ENCODE results near the gene EEF1A2. TPM values are rescaled to one million over a fixed set of nuclear protein-coding genes. Genes with fewer than 3 reads are reported as not detected.
A peak's percentile ranks its signal among the peaks of the same experiment; 100 is the strongest.

The EEF1A2 gene
- polyA plus RNA-seq, 3 donors, result 0.08 TPM; not detected in 2

DNA sequence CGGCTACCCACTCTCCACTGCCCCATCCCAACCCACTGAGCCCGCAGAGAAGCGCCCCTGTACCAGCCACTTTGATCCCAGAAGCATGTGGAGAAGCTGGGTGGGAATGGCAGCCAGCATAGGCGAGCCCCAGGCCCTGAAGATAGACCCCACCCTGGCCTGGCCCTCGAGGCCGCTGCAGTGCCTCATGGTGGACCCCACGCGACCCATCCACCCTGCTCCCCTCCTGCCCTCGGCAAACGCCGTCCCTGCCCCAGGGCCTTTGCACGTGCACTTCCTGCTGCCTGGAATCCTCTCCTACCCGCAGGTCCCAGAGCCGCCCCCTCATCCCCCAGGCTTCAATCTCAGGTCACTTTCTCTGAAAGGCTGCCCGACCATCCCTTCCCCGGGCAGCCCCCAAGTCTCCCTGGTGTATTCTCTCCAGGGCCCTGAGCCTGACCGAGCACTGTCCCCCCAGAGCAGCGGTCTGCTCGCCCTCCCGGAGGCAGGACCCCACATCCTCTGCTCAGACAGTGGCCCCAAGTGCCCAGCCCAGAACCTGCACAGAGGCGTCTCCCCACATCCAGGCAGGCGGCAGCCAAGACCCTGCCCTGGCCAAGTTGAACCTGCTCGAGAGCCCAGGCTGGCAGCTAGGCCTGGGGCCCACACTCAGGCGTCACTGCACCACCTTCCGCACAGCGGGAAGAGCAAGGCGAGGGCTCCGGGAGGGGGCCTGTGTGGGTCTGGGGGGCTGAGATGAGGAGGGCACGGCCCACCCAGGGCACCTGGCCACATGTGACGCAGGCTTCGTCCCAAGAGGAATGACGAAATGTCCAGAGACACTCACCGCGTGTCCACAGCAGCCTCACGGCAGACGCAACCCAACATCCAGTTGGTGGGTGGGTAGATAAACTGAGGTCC lies 40.5 kb downstream of the EEF1A2 start:
- no peaks in the 10 kb centered on the region for H4K20me1 ChIP-seq (ENCODE audit: insufficient read depth, low read length)
- Mint-ChIP-seq H3K36me3 (no peaks in the 10 kb centered on the region), H3K27me3 (ENCODE audit: low read depth in 3 of 3) (peaks cover 17 to 39% (median 26%) of the 10 kb centered on the region in 3 donors), H3K4me3 (no peak overlapping the region), H3K9me3 (peaks cover 0 to 2% (median 0%) of the 10 kb centered on the region in 7 donors), H3K27ac (peak overlapping the region in 1 of 7 donors; percentile 33), H3K4me1 (no peaks in the 10 kb centered on the region)
- no peak overlapping the region for H3K4me2 ChIP-seq (replicated peaks; ENCODE audit: extremely low read depth, low read length, poor library complexity, severe bottlenecking)
- peaks cover 2 to 20% of the 10 kb centered on the region in 2 donors for H3K27me3 ChIP-seq (ENCODE audit: control insufficient read depth in 2 of 2, insufficient read depth in 2 of 2, low read length in 2 of 2)
- no peak overlapping the region for H2AFZ ChIP-seq (ENCODE audit: insufficient read depth, low read depth, low read length, poor library complexity, severe bottlenecking)
- no peaks in the 10 kb centered on the region for H3K36me3 ChIP-seq (replicated peaks in 1 of 2; ENCODE audit: control insufficient read depth in 1 of 2, insufficient read depth in 2 of 2, low read length in 2 of 2)
- intact Hi-C loops (cut with micrococcal nuclease), result no loop called here
- H3K4me3 ChIP-seq (replicated peaks in 1 of 3; ENCODE audit: low read depth in 2 of 3, low read length in 3 of 3), result no peak overlapping the region
- no peak for DNase-seq
- no peak overlapping the region for H3K27ac ChIP-seq (ENCODE audit: low read depth in 1 of 2, low read length in 2 of 2)
- 96% methylated on average over 31 of the region's 36 CpGs for WGBS (ENCODE audit: insufficient coverage)
- no peaks in the 10 kb centered on the region for H3K4me1 ChIP-seq (ENCODE audit: control insufficient read depth in 1 of 2, insufficient read depth in 2 of 2, low read length in 2 of 2)
- no peak overlapping the region for H3K9ac ChIP-seq (ENCODE audit: insufficient read depth, low read length, poor library complexity, severe bottlenecking)
- TF ChIP-seq, protein P1, sequence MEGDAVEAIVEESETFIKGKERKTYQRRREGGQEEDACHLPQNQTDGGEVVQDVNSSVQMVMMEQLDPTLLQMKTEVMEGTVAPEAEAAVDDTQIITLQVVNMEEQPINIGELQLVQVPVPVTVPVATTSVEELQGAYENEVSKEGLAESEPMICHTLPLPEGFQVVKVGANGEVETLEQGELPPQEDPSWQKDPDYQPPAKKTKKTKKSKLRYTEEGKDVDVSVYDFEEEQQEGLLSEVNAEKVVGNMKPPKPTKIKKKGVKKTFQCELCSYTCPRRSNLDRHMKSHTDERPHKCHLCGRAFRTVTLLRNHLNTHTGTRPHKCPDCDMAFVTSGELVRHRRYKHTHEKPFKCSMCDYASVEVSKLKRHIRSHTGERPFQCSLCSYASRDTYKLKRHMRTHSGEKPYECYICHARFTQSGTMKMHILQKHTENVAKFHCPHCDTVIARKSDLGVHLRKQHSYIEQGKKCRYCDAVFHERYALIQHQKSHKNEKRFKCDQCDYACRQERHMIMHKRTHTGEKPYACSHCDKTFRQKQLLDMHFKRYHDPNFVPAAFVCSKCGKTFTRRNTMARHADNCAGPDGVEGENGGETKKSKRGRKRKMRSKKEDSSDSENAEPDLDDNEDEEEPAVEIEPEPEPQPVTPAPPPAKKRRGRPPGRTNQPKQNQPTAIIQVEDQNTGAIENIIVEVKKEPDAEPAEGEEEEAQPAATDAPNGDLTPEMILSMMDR (IDR thresholded peaks at IDR 0.05), result no peak
- H3K9me3 ChIP-seq (replicated peaks in 1 of 2; ENCODE audit: control insufficient read depth in 1 of 2, insufficient read depth in 1 of 2, low read length in 2 of 2), result no peaks in the 10 kb centered on the region
- no peaks in the 10 kb centered on the region for H3K79me2 ChIP-seq (ENCODE audit: insufficient read depth, low read length)

DNA sequence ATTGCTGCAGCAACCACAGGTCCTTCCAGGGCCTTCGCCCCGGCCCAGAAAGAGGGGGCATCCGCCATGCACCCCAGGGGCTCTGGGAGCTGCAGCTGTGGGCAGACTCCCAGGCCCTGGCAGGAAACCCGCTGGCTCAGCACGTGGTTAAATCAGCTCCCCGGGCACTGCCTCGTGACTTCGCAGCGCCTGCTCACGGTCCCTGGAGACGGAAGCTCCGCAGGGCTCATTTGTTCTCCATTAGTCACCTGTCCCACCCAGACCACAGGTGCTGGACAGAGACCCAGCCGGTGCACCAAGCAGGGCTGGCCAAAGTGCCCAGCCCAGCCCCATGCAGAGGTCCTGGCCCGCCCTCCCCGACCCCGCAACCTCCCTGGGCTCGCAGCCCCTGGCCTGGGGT lies 41.1 kb downstream of the EEF1A2 start:
- no peaks in the 10 kb centered on the region for H3K36me3 Mint-ChIP-seq
- intact Hi-C loops (cut with micrococcal nuclease), result no loop called here

More for the DNA sequence above, 41.1 kb downstream of the EEF1A2 start:
- Histone ChIP-seq H4K20me1 (ENCODE audit: insufficient read depth, low read length) (no peaks in the 10 kb centered on the region), H3K27me3 (ENCODE audit: control insufficient read depth in 2 of 2, insufficient read depth in 2 of 2, low read length in 2 of 2) (peaks cover 2 to 20% of the 10 kb centered on the region in 2 donors), H3K4me3 (replicated peaks in 1 of 3; ENCODE audit: low read depth in 2 of 3, low read length in 3 of 3) (no peak overlapping the region), H3K36me3 (replicated peaks in 1 of 2; ENCODE audit: control insufficient read depth in 1 of 2, insufficient read depth in 2 of 2, low read length in 2 of 2) (no peaks in the 10 kb centered on the region), H2AFZ (ENCODE audit: insufficient read depth, low read depth, low read length, poor library complexity, severe bottlenecking) (no peak overlapping the region), H3K27ac (ENCODE audit: low read depth in 1 of 2, low read length in 2 of 2) (no peak overlapping the region), H3K79me2 (ENCODE audit: insufficient read depth, low read length) (no peaks in the 10 kb centered on the region), H3K9ac (ENCODE audit: insufficient read depth, low read length, poor library complexity, severe bottlenecking) (no peak overlapping the region), H3K9me3 (replicated peaks in 1 of 2; ENCODE audit: control insufficient read depth in 1 of 2, insufficient read depth in 1 of 2, low read length in 2 of 2) (no peaks in the 10 kb centered on the region), H3K4me2 (replicated peaks; ENCODE audit: extremely low read depth, low read length, poor library complexity, severe bottlenecking) (no peak overlapping the region), H3K4me1 (ENCODE audit: control insufficient read depth in 1 of 2, insufficient read depth in 2 of 2, low read length in 2 of 2) (no peaks in the 10 kb centered on the region)
- DNase-seq, result no peak
- TF ChIP-seq, protein P1 (IDR thresholded peaks at IDR 0.05), result no peak
- Mint-ChIP-seq H3K4me3 (no peak overlapping the region), H3K9me3 (peaks cover 0 to 2% (median 0%) of the 10 kb centered on the region in 7 donors), H3K27me3 (ENCODE audit: low read depth in 3 of 3) (peaks cover 19 to 44% (median 28%) of the 10 kb centered on the region in 3 donors), H3K4me1 (no peaks in the 10 kb centered on the region), H3K27ac (no peak overlapping the region)
- WGBS (ENCODE audit: insufficient coverage), result 20% methylated on average over 17 of the region's 17 CpGs

Measured in CD14-positive monocyte (primary cell).